AG10803 (cell line): ENCODE results near the gene INTS3.

Experiments
- DNase-seq: peaks from one replicate; pipeline ENCODE4 v3.0.0; 2010; ENCODE audit warnings: low read depth
- H3K4me3 ChIP-seq: 2 replicates; pipeline ENCODE4 v1.5.1; 2011; ENCODE audit warnings: mild to moderate bottlenecking, low read length, control low read depth
- CTCF ChIP-seq: conservative IDR thresholded peaks from 2 replicates; pipeline ENCODE4 v1.5.1; 2011; ENCODE audit warnings: mild to moderate bottlenecking, low read length, control low read depth, inconsistent platforms

The INTS3 gene

GRCh38 chr1:153800516-153800915 is 72.7 kb downstream of the INTS3 start:
- no peak for DNase-seq
- TF ChIP-seq CTCF = no peak
- H3K4me3 ChIP-seq = no peak overlapping the region

- no peak for TF ChIP-seq CTCF
- no peak for DNase-seq
- no peak overlapping the region for H3K4me3 ChIP-seq
These were observed 73.3 kb downstream of the INTS3 start for GRCh38 chr1:153801028-153801625.

DNA sequence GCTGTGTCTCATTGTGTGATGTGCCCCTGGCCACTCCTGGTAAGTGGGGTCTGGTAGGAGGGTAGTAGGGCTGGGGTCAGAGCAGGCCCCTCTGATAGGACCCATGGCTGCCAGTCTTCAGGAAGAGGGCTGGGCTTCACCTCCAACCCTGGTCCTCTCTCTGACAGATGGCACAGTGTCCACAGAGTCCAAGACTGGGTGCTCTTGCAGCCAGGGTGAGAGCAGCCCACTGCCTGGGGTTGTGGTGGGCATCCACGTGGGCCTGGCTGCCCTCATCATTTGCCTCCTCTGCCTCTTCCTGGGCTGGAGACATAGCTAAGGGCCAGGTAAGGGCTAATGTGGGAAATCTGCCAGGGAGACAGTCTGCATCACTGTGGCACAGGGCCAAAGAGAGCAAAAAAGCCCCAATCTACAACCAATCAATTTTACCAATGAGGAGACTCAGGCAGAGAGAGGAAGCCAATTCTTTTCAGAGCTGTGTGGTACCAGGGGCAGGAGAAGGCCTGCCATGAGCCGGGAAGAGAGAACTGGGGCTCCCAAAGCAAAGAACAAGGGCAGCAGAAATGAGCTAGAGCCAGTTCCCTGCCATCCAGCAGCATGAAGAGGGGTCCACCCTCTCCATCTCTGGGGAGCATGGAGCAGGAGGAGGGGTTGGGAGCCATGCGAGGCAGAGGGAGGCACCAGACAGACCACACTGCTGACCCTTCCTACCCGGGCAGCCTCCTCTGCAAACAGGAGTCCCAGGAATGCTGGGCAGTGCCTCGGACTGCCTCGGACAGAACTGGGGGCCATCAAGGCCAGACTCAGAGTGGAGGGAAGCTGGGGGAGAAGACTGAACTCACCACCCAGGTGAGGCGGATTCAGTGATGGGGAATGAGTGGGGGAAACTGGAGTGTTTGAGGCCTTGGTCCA is 74.2 kb downstream of the INTS3 start:
- no peak for DNase-seq
- no peak for TF ChIP-seq CTCF
- H3K4me3 ChIP-seq = no peak overlapping the region

- no peak for DNase-seq
- no peak overlapping the region for H3K4me3 ChIP-seq
- TF ChIP-seq CTCF = no peak
These were observed 75.7 kb downstream of the INTS3 start for GRCh38 chr1:153803470-153804056.

DNA sequence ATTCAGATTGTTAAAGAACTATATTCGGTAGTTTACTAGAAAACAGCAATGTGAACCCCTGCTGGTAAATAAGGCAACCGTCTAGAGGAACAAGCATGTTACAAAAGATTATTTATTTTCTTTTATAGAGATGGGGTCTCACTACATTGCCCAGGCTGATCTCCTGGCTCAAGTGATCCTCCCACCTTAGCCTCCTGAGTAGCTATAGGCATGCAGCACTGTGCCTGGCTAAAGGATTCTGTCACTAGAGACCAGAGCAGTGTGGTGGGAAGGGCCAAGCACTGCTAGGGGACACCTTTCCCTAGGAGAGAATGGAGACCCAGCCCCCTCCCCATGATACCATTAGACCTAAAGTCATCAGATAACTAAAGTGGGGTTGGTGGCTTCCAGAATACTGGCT is 76.3 kb downstream of the INTS3 start:
- no peak for DNase-seq
- TF ChIP-seq CTCF = no peak
- H3K4me3 ChIP-seq = no peak overlapping the region

DNA sequence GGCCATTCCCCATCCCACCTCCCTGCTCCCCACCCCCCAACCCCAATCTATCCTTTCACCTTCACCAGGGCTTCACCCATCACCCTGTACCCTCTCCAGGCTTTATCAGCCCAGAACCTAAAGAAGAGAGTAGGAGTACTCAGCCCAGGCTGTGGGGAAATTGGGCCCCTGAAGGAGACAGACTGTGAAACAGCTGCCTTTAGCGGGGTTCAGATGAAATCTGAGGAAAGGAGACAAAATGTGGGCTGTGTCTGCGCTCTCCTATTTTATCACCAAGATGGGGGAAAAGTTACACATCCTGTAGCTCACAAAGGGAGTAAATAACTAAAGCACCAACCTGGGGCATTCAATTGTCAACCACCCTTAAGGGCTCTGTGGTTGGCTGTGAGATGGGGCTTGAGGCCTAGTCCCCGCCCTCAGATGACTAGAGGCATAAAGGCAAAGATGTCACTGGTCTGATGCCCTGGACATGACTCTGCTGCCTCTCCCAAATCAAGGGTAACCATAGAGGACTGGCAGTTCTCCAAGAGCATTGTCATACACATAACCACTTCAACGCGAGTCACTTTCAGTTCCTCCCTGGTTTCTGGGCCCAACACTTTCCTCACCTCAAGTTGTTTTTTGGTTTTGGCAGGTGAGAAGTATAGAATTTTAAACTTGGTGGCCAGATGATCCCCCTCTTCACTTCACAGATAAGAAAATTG is 77.3 kb downstream of the INTS3 start:
- peak; percentile 84 for DNase-seq
- TF ChIP-seq CTCF = no peak

More for the DNA sequence above, 77.3 kb downstream of the INTS3 start:
- H3K4me3 ChIP-seq = no peak overlapping the region
